Activated CD4-positive, alpha-beta T cell treated with anti-CD3 and anti-CD28 coated beads, Interleukin-2, amount 10 ng/mL, durations not matched to agents 24 days and 14 days (primary cell): ENCODE results near the gene BZW1. TPM values are rescaled to one million over a fixed set of nuclear protein-coding genes. Genes with fewer than 3 reads are reported as not detected.

Experiments
- DNase-seq: peaks from one replicate; pipeline ENCODE4 v3.0.0; 2022
- H3K27ac Mint-ChIP-seq: one replicate; pipeline ENCODE4 v1.8.0; 2022; ENCODE audit warnings: mild to moderate bottlenecking, mixed read lengths
- H3K27me3 Mint-ChIP-seq: one replicate; pipeline ENCODE4 v1.8.0; 2022; ENCODE audit warnings: mixed read lengths
- H3K36me3 Mint-ChIP-seq: one replicate; pipeline ENCODE4 v1.8.0; 2022; ENCODE audit warnings: low read depth, mild to moderate bottlenecking, mixed read lengths
- H3K4me1 Mint-ChIP-seq: one replicate; pipeline ENCODE4 v1.8.0; 2021; ENCODE audit warnings: mixed read lengths
- H3K4me3 Mint-ChIP-seq: one replicate; pipeline ENCODE4 v1.8.0; 2022; ENCODE audit warnings: mild to moderate bottlenecking, moderate library complexity, mixed read lengths
- H3K9me3 Mint-ChIP-seq: one replicate; pipeline ENCODE4 v1.8.0; 2021; ENCODE audit warnings: mixed read lengths
- intact Hi-C: fragments of 100-400 bp; cut with micrococcal nuclease; formaldehyde crosslinking; loops from one replicate; pipeline ENCODE4 v1.15.1; 2023
- total RNA-seq: library from RNA; stranded (reverse); gene quantifications from 2 replicates; pipeline ENCODE4 v1.2.3, GENCODE V29; 2022

Gene BZW1
- total RNA-seq, 1 donor from 2014 or later: 489 TPM

GRCh38 chr2:200860092-200860795 is 48.5 kb downstream of the BZW1 start:
- Mint-ChIP-seq H3K27ac (peak overlapping the region; percentile 86), H3K4me3 (peak overlapping the region; percentile 80), H3K27me3 (no peaks in the 10 kb centered on the region), H3K36me3 (peaks cover 78% of the 10 kb centered on the region), H3K9me3 (no peaks in the 10 kb centered on the region), H3K4me1 (peaks cover 44% of the 10 kb centered on the region)
- intact Hi-C loops: loop anchor here (5.0 to 10.0 kb wide), 3 partner anchors 333 to 1405 kb away; partner anchors contain the start of genes NOP58, SGO2 and SPATS2L
- DNase-seq: peak; percentile 73

GRCh38 chr2:200861617-200862155 is 50.0 kb downstream of the BZW1 start:
- intact Hi-C loops: loop anchor here (1.0 to 10.0 kb wide), 4 partner anchors 50 to 1403 kb away; partner anchors contain the start of genes BZW1, NOP58, SGO2 and SPATS2L
- no peak for DNase-seq
- H3K27ac Mint-ChIP-seq: peak overlapping the region; percentile 94
- peaks cover 40% of the 10 kb centered on the region for H3K4me1 Mint-ChIP-seq
- H3K4me3 Mint-ChIP-seq: peak overlapping the region; percentile 91
- no peaks in the 10 kb centered on the region for H3K9me3 Mint-ChIP-seq
- H3K27me3 Mint-ChIP-seq: no peaks in the 10 kb centered on the region
- peaks cover 69% of the 10 kb centered on the region for H3K36me3 Mint-ChIP-seq

- H3K36me3 Mint-ChIP-seq: peaks cover 67% of the 10 kb centered on the region
- peak; percentile 89 for DNase-seq
- no peaks in the 10 kb centered on the region for H3K27me3 Mint-ChIP-seq
- H3K27ac Mint-ChIP-seq: peak overlapping the region; percentile 94
- peaks cover 36% of the 10 kb centered on the region for H3K4me1 Mint-ChIP-seq
- intact Hi-C loops: loop anchor here (1.0 to 10.0 kb wide), 4 partner anchors 51 to 1402 kb away; partner anchors contain the start of genes BZW1, NOP58, SGO2 and SPATS2L
- H3K9me3 Mint-ChIP-seq: no peaks in the 10 kb centered on the region
- H3K4me3 Mint-ChIP-seq: peak overlapping the region; percentile 91
Measured at GRCh38 chr2:200862532-200863000, 50.9 kb downstream of the BZW1 start.

- intact Hi-C loops: loop anchor here (1.0 to 10.0 kb wide), 8 partner anchors 26 to 1401 kb away; partner anchors contain the start of genes CFLAR, HYCC2, NIF3L1 and NOP58
- H3K27me3 Mint-ChIP-seq: no peaks in the 10 kb centered on the region
- H3K4me3 Mint-ChIP-seq: peak overlapping the region; percentile 91
- H3K4me1 Mint-ChIP-seq: peaks cover 28% of the 10 kb centered on the region
- peak overlapping the region; percentile 94 for H3K27ac Mint-ChIP-seq
- no peaks in the 10 kb centered on the region for H3K9me3 Mint-ChIP-seq
- H3K36me3 Mint-ChIP-seq: peaks cover 54% of the 10 kb centered on the region
- no peak for DNase-seq
Measured at GRCh38 chr2:200863782-200864175, 52.1 kb downstream of the BZW1 start.

- Mint-ChIP-seq H3K4me3 (peak within 1 kb of the TSS; percentile 91), H3K27me3 (no peaks in the 10 kb centered on the region), H3K9me3 (no peaks in the 10 kb centered on the region), H3K4me1 (peaks cover 32% of the 10 kb centered on the region), H3K27ac (peak within 1 kb of the TSS; percentile 94), H3K36me3 (peaks cover 54% of the 10 kb centered on the region)
- DNase-seq: peak; percentile 99
- intact Hi-C loops: loop anchor here (1.0 to 10.0 kb wide), 8 partner anchors 25 to 1400 kb away; partner anchors contain the start of genes CFLAR, HYCC2, NIF3L1 and NOP58
Measured at GRCh38 chr2:200864176-200865034, 52.7 kb downstream of the BZW1 start, which contains the start of gene CLK1. CLK1 (minus strand) TSS chr2:200864658; CDS start chr2:200861862, 2,796 bp downstream.

- H3K9me3 Mint-ChIP-seq: no peaks in the 10 kb centered on the region
- no peaks in the 10 kb centered on the region for H3K27me3 Mint-ChIP-seq
- H3K4me3 Mint-ChIP-seq: no peak overlapping the region
- DNase-seq: peak; percentile 57
- peak overlapping the region; percentile 58 for H3K27ac Mint-ChIP-seq
- peaks cover 12% of the 10 kb centered on the region for H3K4me1 Mint-ChIP-seq
- H3K36me3 Mint-ChIP-seq: peaks cover 36% of the 10 kb centered on the region
- intact Hi-C loops: loop anchor here (10.0 kb wide), 1 partner anchor 1396 kb away; the partner anchor contains the start of gene NOP58
Measured at GRCh38 chr2:200869014-200869413, 57.3 kb downstream of the BZW1 start.

- Mint-ChIP-seq H3K27ac (no peak overlapping the region), H3K4me1 (peaks cover 10% of the 10 kb centered on the region), H3K4me3 (no peak overlapping the region), H3K9me3 (no peaks in the 10 kb centered on the region), H3K36me3 (peaks cover 48% of the 10 kb centered on the region), H3K27me3 (no peaks in the 10 kb centered on the region)
- no peak for DNase-seq
- intact Hi-C loops: no loop called here
Measured at GRCh38 chr2:200871151-200871550, 59.4 kb downstream of the BZW1 start.

- H3K4me1 Mint-ChIP-seq: peaks cover 10% of the 10 kb centered on the region
- no peaks in the 10 kb centered on the region for H3K27me3 Mint-ChIP-seq
- H3K9me3 Mint-ChIP-seq: no peaks in the 10 kb centered on the region
- intact Hi-C loops: no loop called here
- H3K27ac Mint-ChIP-seq: no peak overlapping the region
- no peak for DNase-seq
- H3K36me3 Mint-ChIP-seq: peaks cover 47% of the 10 kb centered on the region
- H3K4me3 Mint-ChIP-seq: no peak overlapping the region
Measured at GRCh38 chr2:200873560-200873959, 61.9 kb downstream of the BZW1 start.

Other genes with a start within 250 kb of the BZW1 start
- 0.26 TPM in 1 of 2 replicates, not detected in the other for gene AOX1, start 225.9 kb upstream of the BZW1 start, total RNA-seq
- gene CLK1, start 52.7 kb downstream of the BZW1 start, total RNA-seq: 99.3 and 100 TPM in 2 replicates
- 52.6 and 52.8 TPM in 2 replicates for gene PPIL3, start 77.2 kb downstream of the BZW1 start, total RNA-seq
- gene NIF3L1, start 77.5 kb downstream of the BZW1 start, total RNA-seq: 30.7 and 33.4 TPM in 2 replicates
- gene ORC2, start 151.8 kb downstream of the BZW1 start, total RNA-seq: 64.2 and 66.5 TPM in 2 replicates